HG02642 (cell line): ENCODE results near the gene SLC25A20.
"Not testable (repeated sequence)": the region's sequence is repeated elsewhere in the genome, so short reads cannot be mapped to it uniquely, and the experiment has no call there.

Experiments
- ATAC-seq: cut with Tn5 transposase; IDR thresholded peaks from one replicate; pipeline ENCODE4 v1.9.1; 2021; ENCODE audit warnings: mild to moderate bottlenecking; ENCODE audit not compliant: unreplicated experiment, poor library complexity

The SLC25A20 gene

GRCh38 chr3:48898383-48899234 lies at the start of gene SLC25A20:
Gene SLC25A20 (minus strand): TSS chr3:48898882. CDS start chr3:48898794, 88 bp downstream.
- ATAC-seq = peak; percentile 95

DNA sequence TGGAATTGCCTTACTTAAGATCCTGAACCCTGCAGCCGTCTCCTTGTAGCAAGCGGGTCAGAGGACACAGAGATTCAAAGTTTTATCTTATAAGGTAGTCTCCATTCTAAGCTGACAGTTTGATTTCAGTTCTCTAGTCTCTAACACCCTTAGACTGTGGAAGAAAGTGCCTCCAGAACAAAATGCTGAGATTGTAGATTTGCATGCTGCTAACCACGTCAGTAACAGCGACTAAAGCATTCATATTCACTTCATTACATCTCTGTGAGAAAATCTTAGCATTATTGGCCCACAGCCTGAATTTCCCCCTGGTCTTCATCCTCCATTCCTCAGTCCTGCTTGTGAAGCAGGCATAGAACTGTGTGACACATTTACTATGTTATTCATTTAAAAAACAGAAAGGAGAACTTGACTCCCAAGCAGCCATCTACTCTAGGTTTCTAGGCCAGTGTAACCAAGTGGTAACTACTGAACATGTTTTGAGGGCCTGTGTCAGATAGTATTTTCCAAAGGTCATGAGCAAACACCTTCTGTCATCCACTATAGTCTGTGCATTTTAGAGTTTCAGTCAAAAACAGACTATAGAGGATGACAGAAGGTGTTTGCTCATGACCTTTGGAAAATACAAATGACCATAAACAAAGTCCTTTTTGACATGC lies 47.3 kb upstream of the SLC25A20 start:
- ATAC-seq = no peak

DNA sequence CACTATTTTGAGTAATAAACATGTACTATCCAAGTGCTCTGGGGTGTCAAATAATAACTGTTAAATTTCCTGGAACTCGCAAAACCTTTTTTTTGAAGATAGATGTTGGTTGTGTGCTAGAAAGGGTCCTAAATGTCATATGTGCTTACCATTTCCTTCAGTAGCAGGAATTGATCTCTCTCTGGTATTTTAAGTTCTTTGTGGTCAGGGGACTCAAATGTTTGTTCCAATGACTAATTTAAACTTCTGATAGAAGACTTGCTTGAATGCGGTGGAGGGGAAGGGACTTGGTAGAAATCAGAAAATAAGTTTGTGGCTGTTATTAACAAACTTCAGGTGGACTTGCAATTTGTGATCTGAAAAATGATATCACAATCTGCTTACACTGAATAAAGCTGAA lies 46.8 kb upstream of the SLC25A20 start:
- ATAC-seq = no peak

DNA sequence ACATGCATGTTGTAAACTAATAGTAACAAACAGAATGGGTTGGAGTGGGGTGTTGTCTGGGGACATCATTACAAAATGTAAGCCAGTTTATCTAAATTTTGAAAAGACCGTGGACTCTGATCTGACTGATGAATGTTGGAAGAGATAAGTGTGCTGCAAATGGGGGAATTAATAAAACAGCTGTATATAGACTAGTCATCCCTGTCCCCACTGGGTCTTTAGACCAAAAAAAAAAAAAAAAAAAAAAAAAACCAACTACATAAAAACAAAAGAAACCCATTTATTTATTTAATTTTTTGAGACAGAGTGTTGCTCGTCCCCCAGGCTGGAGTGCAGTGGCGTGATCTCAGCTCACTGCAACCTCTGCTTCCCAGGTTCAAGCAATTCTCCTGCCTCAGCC lies 40.0 kb upstream of the SLC25A20 start:
- no peak for ATAC-seq

GRCh38 chr3:48938156-48938555 lies 39.5 kb upstream of the SLC25A20 start:
- no peak for ATAC-seq

DNA sequence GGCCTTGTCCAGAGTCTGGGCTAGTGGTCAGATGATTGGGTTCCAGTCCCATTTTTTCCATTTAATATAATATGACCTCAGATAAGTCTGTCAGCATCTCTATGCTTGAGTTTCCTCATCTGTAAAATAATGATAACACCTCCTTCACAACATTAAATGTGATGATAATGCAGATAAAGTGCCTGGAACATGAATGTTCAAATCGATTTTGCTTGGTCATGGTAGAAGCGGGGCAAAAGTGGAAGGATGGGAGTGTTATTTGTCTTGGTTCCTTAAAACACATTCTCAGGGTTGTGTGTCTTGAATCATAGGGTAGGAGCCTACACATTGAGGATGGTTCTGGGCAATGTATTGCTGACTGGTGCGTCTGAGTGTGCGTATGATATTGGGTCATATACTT lies 36.8 kb upstream of the SLC25A20 start:
- no peak for ATAC-seq

- no peak for ATAC-seq
Observed at GRCh38 chr3:48934333-48934991, 35.8 kb upstream of the SLC25A20 start.

DNA sequence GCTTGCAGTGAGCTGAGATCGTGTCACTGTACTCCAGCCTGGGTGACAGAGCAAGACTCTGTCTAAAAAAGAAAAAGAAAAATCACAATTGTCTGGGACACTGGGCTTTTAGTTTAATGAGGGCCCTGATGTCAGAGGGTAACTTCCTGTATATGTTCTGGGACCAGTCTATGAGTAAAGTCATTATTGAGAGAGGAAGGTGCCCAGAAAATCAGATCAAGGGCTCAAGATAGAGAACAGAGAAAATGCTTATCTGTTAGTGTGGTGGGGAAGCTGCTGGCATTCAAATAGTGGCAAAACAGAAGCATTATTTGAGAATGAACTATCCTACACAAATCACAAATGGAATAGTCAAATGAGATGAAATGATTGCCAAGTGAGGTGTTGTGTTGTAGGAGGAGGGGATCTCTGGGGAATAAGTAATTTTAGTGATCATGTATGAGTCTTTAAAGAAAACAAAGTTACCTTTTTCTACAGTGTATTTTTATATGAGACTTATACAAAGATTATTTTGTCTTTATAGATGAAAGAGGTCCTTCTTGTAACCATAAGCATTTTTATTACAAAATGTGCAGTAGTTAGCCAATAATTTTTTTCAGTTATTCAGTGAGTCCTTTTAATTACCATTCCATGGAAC lies 33.4 kb upstream of the SLC25A20 start:
- no peak for ATAC-seq

DNA sequence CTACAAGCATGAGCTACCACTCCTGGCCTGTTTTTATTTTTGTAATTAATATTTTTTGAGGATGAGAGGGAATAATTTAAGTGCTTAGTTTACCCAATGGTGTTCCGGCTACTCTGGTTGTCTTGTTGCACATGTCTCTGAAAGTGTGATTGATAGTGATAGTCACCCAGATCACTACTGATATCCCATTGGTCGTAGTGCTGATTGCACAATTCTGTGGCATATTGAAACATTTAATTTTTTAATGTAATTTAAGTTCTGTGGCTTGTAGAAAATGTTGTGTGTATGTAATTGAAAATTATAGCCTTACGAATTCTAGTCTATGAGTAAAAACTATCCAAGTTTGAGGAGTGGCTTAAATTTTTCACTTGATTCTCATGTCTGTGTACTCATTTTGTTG lies 31.9 kb upstream of the SLC25A20 start:
- ATAC-seq = no peak

- no peak for ATAC-seq
Observed at GRCh38 chr3:48929358-48930035, 30.8 kb upstream of the SLC25A20 start.

DNA sequence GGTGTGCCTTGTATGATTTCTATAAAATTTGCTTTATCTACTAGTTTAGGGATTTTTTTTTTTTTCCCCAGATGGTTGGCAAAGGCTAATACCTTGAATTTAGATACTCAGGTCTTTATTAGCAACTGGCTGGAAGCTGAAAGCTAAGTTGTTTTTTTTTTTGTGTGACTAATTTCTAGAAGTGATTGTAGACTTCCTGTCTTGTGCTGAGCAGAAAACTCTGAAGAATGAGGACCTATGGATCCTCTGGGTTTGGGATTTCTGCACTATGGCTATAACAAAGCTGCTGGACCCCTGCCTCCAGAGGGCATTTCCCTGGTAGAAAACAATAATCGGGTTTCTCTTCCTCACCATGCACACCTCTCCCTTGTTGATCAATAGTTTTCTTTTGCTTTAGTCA lies 30.0 kb upstream of the SLC25A20 start:
- ATAC-seq = no peak

GRCh38 chr3:48927928-48928327 lies 29.2 kb upstream of the SLC25A20 start:
- no peak for ATAC-seq

DNA sequence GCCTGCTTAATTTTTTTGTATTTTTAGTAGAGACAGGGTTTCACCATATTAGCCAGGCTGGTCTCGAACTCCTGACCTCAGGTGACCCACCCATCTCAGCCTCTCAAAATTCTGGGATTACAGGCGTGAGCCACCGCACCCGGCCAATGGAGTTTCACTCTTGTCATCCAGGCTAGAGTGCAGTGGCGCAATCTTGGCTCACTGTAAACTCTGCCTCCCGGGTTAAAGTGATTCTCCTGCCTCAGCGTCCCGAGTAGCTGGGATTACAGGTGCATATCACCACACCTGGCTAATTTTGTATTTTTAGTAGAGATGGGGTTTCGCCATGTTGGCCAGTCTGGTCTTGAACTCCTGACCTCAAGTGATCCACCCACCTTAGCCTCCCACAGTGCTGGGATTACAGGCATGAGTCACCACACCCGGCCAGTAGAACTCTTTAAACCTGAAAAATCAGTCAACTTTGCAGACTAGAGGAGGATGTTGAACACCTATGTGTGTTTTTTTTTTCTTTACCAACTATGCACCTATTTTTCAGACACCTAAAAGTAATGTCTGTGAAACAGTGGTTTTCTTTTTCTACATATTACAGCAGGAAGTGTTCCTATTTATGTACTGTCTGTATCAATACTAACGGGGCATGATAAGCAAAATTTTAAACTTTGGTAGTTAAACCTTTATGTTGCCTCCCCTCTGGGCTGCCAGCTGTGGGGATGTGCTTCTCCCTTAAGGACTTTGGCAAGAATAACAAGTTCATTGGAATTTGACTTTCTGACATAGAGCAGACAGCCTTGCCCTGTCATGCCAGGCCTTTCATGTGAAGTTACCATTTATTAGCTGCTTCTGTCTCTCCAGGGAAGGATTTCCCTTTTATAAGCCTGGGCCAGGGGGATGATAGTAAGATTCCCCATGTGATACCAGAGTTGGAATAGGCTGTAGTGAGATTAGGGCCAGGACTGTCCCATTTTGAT lies 28.0 kb upstream of the SLC25A20 start:
- no peak for ATAC-seq

DNA sequence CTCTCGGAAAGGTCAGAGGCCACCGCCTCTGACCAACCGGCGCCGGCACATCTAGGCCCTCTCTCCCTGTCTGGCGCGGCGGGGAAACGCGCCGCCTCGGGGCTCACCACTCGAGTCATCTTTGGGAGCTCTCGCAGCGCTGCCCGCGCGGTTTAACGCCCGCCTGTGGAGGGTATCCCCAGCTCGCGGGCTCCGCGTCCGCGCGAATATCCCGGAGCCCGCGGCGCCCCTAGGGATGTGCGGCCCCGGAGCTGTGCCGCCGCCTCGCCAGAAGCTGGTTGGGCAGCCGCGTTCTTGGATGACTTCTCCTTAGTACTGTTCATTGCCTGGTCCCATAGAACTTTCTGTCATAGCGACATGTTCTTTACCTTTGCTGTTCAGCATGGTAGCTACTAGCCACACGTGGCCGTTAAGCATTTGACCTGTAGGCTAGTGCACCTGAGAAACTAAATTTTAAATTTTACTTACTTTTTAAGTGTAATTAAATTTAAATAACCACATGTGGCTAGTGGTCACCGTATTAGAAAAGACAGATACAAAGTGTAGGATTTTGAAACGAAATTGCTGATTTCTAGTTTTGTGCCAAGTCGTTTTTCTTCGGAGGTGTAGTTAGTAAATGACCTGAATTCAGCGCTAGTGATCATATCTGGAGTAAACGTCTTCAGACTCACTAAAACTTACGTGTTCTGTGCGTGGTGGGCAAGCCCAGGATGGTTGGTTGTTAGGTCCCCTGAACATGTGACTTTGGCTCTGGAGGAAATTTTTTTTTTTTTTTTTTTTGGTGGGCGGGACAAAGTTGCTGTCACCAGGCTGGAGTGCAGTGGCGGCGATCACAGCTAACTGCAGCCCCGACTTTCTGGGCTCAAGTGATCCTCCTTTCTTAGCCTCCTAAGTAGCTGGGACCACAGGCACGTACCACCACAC lies 20.8 kb upstream of the SLC25A20 start:
- no peak for ATAC-seq

GRCh38 chr3:48918388-48919214 lies 19.9 kb upstream of the SLC25A20 start, which contains the start of gene ARIH2:
Gene ARIH2 (plus strand): TSS chr3:48918842. CDS start chr3:48927559, 8,717 bp downstream.
- ATAC-seq = peak; percentile 85

DNA sequence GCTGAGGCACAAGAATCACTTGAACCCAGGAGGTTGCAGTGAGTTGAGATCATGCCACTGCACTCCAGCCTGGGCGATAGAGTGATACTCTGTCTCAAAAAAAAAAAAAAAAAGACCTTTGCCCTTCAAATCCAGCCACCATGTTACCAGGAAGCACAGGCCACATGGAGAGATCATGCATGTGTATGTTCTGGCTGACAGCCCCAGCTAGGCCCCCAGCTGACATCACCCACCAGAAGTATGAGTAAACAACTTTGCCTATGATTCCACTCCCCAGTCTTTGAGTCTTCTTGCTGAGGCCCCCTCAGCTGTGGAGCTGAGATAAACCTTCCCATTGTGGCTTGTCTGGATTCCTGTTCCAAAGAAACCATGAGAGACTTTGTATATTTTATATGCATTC lies 16.6 kb upstream of the SLC25A20 start:
- ATAC-seq = no peak

DNA sequence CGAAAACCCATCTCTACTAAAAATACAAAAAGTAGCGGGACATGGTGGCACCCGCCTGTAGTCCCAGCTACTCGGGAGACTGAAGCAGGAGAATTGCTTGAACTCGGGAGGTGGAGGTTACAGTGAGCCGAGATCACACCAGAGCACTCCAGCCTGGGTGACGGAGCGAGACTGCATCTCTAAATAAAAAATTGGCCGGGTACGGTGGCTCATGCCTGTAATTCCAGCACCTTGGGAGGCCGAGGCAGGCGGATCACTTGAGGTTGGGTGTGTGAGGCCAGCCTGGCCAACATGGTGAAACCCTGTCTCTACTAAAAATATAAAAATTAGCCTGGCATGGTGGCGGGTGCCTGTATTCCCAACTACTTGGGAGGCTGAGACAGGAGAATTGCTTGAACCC lies 8.3 kb upstream of the SLC25A20 start:
- ATAC-seq = not testable (repeated sequence)
